Activated T-cell treated with anti-CD3 and anti-CD28 coated beads, Interleukin-2, amount 50 U/mL, for 4 hours (primary cell): ENCODE measurements around the gene TPX2. TPM values are rescaled to one million over a fixed set of nuclear protein-coding genes. Genes with fewer than 3 reads are reported as not detected.
A peak's percentile ranks its signal among the peaks of the same experiment; 100 is the strongest.

Source experiments
- ATAC-seq, 2 donors: fragments of 200-7000 bp; cut with Tn5 transposase; one replicate each; pipeline ENCODE4 v1.10.0; 2021
- DNase-seq: peaks from one replicate; pipeline ENCODE4 v3.0.0-alpha.2; 2020
- H3K27me3 Mint-ChIP-seq: one replicate; pipeline ENCODE4 v1.8.0; 2021; ENCODE audit warnings: low read depth, mixed read lengths
- H3K36me3 Mint-ChIP-seq: one replicate; pipeline ENCODE4 v1.8.0; 2022; ENCODE audit warnings: mixed read lengths; ENCODE audit not compliant: insufficient read depth
- H3K4me1 Mint-ChIP-seq: one replicate; pipeline ENCODE4 v1.8.0; 2021; ENCODE audit warnings: low read depth, mixed read lengths
- H3K4me3 Mint-ChIP-seq: one replicate; pipeline ENCODE4 v1.8.0; 2021; ENCODE audit warnings: mild to moderate bottlenecking, moderate library complexity, mixed read lengths
- H3K9me3 Mint-ChIP-seq: one replicate; pipeline ENCODE4 v1.8.0; 2021; ENCODE audit warnings: mixed read lengths
- total RNA-seq, 3 donors: library from RNA; stranded (reverse); gene quantifications; one replicate each; pipeline ENCODE4 v1.2.1, GENCODE V29; 2021

TPX2 gene, protein sequence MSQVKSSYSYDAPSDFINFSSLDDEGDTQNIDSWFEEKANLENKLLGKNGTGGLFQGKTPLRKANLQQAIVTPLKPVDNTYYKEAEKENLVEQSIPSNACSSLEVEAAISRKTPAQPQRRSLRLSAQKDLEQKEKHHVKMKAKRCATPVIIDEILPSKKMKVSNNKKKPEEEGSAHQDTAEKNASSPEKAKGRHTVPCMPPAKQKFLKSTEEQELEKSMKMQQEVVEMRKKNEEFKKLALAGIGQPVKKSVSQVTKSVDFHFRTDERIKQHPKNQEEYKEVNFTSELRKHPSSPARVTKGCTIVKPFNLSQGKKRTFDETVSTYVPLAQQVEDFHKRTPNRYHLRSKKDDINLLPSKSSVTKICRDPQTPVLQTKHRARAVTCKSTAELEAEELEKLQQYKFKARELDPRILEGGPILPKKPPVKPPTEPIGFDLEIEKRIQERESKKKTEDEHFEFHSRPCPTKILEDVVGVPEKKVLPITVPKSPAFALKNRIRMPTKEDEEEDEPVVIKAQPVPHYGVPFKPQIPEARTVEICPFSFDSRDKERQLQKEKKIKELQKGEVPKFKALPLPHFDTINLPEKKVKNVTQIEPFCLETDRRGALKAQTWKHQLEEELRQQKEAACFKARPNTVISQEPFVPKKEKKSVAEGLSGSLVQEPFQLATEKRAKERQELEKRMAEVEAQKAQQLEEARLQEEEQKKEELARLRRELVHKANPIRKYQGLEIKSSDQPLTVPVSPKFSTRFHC
- total RNA-seq: 1 to 10 TPM; 8.0 to 9.9 (median 9.3) TPM

- peak; percentile 99 for ATAC-seq
- Mint-ChIP-seq H3K4me3 (no peak within 1 kb of the TSS), H3K27me3 (no peaks in the 10 kb centered on the region), H3K36me3 (no peaks in the 10 kb centered on the region), H3K9me3 (no peaks in the 10 kb centered on the region), H3K4me1 (peaks cover 1% of the 10 kb centered on the region)
- DNase-seq: peak; percentile 81
Measured at GRCh38 chr20:31738729-31739549, at the start of gene TPX2. TPX2 (plus strand) TSS chr20:31739290; CDS start chr20:31757477, 18,187 bp downstream.

GRCh38 chr20:31690124-31690666 is 48.9 kb upstream of the TPX2 start:
- H3K4me1 Mint-ChIP-seq: peaks cover 62% of the 10 kb centered on the region
- no peak for ATAC-seq
- H3K9me3 Mint-ChIP-seq: no peaks in the 10 kb centered on the region
- no peaks in the 10 kb centered on the region for H3K27me3 Mint-ChIP-seq
- H3K4me3 Mint-ChIP-seq: no peak overlapping the region
- H3K36me3 Mint-ChIP-seq: peaks cover 42% of the 10 kb centered on the region
- no peak for DNase-seq

- Mint-ChIP-seq H3K4me1 (peaks cover 55% of the 10 kb centered on the region), H3K9me3 (no peaks in the 10 kb centered on the region), H3K36me3 (peaks cover 37% of the 10 kb centered on the region), H3K4me3 (no peak overlapping the region), H3K27me3 (no peaks in the 10 kb centered on the region)
- no peak for ATAC-seq
- no peak for DNase-seq
Measured at GRCh38 chr20:31691646-31692275, 47.3 kb upstream of the TPX2 start.

DNA sequence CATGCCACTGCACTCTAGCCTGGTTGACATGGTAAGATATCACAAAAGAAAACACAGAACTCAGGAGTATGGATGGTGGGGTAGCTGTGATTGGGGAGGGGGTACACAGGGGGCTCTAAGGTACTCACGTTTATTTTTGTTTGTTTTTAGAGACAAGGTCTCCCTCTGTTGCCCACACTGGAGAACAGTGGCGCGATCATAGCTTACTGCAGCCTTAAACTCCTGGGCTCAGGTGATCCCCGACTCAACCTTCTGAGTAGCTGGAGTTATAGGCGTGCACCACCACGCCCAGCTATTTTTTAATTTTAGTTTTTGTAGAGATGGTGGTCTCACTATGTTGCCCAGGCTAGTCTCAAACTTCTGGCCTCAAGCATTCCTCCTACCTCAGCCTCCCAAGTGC is 45.7 kb upstream of the TPX2 start:
- Mint-ChIP-seq H3K27me3 (no peaks in the 10 kb centered on the region), H3K9me3 (no peaks in the 10 kb centered on the region), H3K4me1 (peaks cover 54% of the 10 kb centered on the region), H3K4me3 (no peak overlapping the region), H3K36me3 (peaks cover 27% of the 10 kb centered on the region)
- no peak for DNase-seq
- ATAC-seq: no peak

GRCh38 chr20:31693987-31694661 is 45.0 kb upstream of the TPX2 start:
- DNase-seq (no peak), ATAC-seq (no peak)
- Mint-ChIP-seq H3K36me3 (peaks cover 24% of the 10 kb centered on the region), H3K9me3 (no peaks in the 10 kb centered on the region), H3K27me3 (no peaks in the 10 kb centered on the region), H3K4me3 (no peak overlapping the region), H3K4me1 (peaks cover 55% of the 10 kb centered on the region)

DNA sequence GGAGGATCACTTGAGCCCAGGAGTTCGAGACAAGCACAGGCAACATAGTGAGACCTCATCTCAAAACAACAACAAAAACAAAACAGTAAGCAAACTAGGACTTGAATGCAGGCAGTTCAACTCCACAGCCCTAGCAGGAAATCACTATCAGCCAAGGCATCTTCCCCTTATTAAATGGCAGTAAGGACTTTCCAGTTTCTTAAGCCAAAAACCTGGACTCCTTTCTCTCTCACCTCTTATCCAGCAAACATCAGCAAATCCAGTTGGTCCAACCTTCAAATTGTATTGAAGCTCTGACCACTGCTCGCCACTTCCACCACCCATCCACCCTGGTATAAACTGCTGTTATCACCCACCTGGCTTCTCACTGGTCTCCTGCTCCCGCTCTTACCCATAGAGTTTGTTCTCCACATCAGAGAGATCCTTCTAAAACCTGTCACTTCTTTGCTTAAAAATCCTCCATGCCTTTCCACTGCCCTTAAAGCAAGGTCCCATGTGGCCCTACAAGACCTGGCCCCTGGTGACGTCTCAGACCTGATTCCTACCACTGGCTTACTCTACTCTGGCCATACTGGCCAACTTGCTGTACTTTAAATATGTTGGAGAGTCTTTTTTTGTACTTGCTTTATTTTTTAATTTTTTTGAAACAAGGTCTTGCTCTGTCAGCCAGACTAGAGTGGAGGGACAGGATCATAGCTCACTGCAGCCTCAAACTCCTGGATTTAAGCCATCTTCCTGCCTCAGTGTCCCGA is 44.1 kb upstream of the TPX2 start:
- Mint-ChIP-seq H3K4me1 (peaks cover 64% of the 10 kb centered on the region), H3K36me3 (peaks cover 29% of the 10 kb centered on the region), H3K9me3 (no peaks in the 10 kb centered on the region), H3K27me3 (no peaks in the 10 kb centered on the region), H3K4me3 (no peak overlapping the region)
- DNase-seq: no peak
- no peak for ATAC-seq

- no peak for DNase-seq
- Mint-ChIP-seq H3K36me3 (peaks cover 35% of the 10 kb centered on the region), H3K4me3 (no peak overlapping the region), H3K9me3 (no peaks in the 10 kb centered on the region), H3K4me1 (peaks cover 66% of the 10 kb centered on the region), H3K27me3 (no peaks in the 10 kb centered on the region)
- ATAC-seq: no peak
Measured at GRCh38 chr20:31695849-31696804, 43.0 kb upstream of the TPX2 start.

DNA sequence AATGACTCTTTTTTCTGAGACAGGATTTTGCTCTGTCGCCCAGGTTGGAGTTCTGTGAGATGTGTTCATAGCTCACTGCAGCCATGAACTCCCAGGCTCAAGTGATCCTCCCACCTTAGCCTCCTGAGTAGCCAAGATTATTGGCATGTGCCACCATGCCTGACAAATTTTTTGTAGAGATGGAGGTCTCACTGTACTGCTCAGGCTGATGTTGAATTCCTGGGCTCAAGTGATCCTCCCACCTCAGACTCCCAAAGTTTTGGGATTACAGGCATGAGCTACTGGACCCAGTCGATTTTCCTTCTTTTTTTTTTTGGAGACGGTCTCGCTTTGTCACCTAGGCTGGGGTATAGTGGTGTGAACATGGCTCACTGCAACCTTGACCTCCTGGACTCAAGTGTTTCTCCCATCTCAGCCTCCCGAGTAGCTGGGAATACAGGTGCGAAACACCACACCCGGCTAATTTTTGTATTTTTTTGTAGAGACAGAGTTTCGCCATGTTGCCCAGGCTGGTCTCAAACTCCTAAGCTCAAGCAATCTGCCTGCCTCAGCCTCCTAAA is 40.8 kb upstream of the TPX2 start:
- H3K9me3 Mint-ChIP-seq: no peaks in the 10 kb centered on the region
- peaks cover 63% of the 10 kb centered on the region for H3K4me1 Mint-ChIP-seq
- ATAC-seq: no peak
- no peaks in the 10 kb centered on the region for H3K27me3 Mint-ChIP-seq
- no peak for DNase-seq
- H3K36me3 Mint-ChIP-seq: peaks cover 37% of the 10 kb centered on the region
- no peak overlapping the region for H3K4me3 Mint-ChIP-seq

DNA sequence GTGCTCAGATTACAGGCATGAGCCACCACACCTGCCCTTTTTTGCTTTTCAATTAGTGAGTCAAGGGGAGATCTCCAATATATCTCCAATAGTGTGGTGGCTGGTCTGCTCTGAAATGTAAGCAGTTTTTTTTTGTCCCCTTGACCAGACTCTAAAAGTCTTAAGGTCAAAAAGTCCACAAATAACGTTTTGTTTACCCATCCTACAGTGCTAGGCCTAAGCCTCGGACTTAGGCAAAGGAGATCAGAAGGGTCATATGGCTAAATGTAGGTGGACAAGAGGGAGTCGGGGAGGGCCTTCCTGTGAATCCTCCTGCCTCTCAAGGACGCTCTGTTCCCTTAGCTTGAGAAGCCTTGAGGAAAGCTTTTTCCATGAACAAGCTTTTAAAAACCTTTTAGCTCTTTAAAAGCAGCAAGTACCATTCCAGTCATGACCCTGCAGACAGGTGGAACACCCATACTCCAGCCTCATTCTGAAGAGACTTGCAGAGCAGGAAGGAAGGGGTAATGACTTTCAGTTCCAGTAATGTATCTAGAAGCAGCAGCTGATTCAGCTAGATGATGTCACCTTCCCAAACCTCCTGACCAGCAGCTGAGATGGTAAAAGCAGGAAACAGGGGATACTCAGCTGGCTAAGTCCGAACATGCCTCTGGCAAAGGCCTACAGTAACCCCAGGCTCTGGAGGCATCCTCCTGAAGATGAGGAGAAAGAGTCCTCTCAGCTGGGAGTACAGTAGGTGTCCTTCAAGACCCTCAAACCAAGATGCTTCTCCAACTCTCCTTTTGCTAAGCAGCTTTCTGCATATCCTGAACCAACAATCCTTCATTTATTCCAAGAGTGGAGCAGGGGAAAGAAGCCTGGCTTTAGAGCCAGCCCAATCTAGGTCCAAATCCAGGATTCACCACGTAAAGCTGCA is 40.0 kb upstream of the TPX2 start:
- ATAC-seq (peak; percentile 76 to 81), DNase-seq (no peak)
- Mint-ChIP-seq H3K27me3 (no peaks in the 10 kb centered on the region), H3K4me1 (peaks cover 60% of the 10 kb centered on the region), H3K4me3 (no peak overlapping the region), H3K9me3 (no peaks in the 10 kb centered on the region), H3K36me3 (peaks cover 37% of the 10 kb centered on the region)

- no peaks in the 10 kb centered on the region for H3K27me3 Mint-ChIP-seq
- H3K4me1 Mint-ChIP-seq: peaks cover 55% of the 10 kb centered on the region
- DNase-seq: no peak
- H3K9me3 Mint-ChIP-seq: no peaks in the 10 kb centered on the region
- H3K36me3 Mint-ChIP-seq: peaks cover 37% of the 10 kb centered on the region
- no peak for ATAC-seq
- no peak overlapping the region for H3K4me3 Mint-ChIP-seq
Measured at GRCh38 chr20:31699801-31700728, 39.0 kb upstream of the TPX2 start.
